HG03095 (cell line): ENCODE results near the gene MYO18B.

Source experiments
- ATAC-seq: cut with Tn5 transposase; IDR thresholded peaks from one replicate; pipeline ENCODE4 v1.9.1; 2021; ENCODE audit warnings: moderate library complexity; ENCODE audit not compliant: unreplicated experiment

MYO18B gene

GRCh38 chr22:25772288-25772687 lies 30.3 kb downstream of the MYO18B start:
- no peak for ATAC-seq

GRCh38 chr22:25774575-25775026 lies 32.6 kb downstream of the MYO18B start:
- no peak for ATAC-seq

- ATAC-seq: no peak
Observed at GRCh38 chr22:25775531-25775930, 33.5 kb downstream of the MYO18B start.

GRCh38 chr22:25777411-25777810 lies 35.4 kb downstream of the MYO18B start:
- no peak for ATAC-seq

GRCh38 chr22:25777870-25778269 lies 35.9 kb downstream of the MYO18B start:
- no peak for ATAC-seq

- no peak for ATAC-seq
Observed at GRCh38 chr22:25779426-25779825, 37.4 kb downstream of the MYO18B start.

GRCh38 chr22:25779890-25780289 lies 37.9 kb downstream of the MYO18B start:
- ATAC-seq: no peak

- no peak for ATAC-seq
Observed at GRCh38 chr22:25780673-25781072, 38.7 kb downstream of the MYO18B start.

GRCh38 chr22:25781801-25782200 lies 39.8 kb downstream of the MYO18B start:
- no peak for ATAC-seq

GRCh38 chr22:25782831-25783230 lies 40.8 kb downstream of the MYO18B start:
- ATAC-seq: no peak

GRCh38 chr22:25783856-25784255 lies 41.9 kb downstream of the MYO18B start:
- no peak for ATAC-seq

GRCh38 chr22:25786165-25786564 lies 44.2 kb downstream of the MYO18B start:
- no peak for ATAC-seq

GRCh38 chr22:25791556-25791955 lies 49.6 kb downstream of the MYO18B start:
- ATAC-seq: no peak

- no peak for ATAC-seq
Observed at GRCh38 chr22:25795478-25795877, 53.5 kb downstream of the MYO18B start.

- ATAC-seq: no peak
Observed at GRCh38 chr22:25797498-25798290, 55.7 kb downstream of the MYO18B start.

GRCh38 chr22:25800766-25801165 lies 58.8 kb downstream of the MYO18B start:
- ATAC-seq: no peak

- no peak for ATAC-seq
Observed at GRCh38 chr22:25802018-25802417, 60.0 kb downstream of the MYO18B start.

GRCh38 chr22:25804676-25805075 lies 62.7 kb downstream of the MYO18B start:
- no peak for ATAC-seq

GRCh38 chr22:25806579-25806978 lies 64.6 kb downstream of the MYO18B start:
- no peak for ATAC-seq

- ATAC-seq: no peak
Observed at GRCh38 chr22:25814685-25815084, 72.7 kb downstream of the MYO18B start.

GRCh38 chr22:25815561-25815960 lies 73.6 kb downstream of the MYO18B start:
- no peak for ATAC-seq

GRCh38 chr22:25816522-25817059 lies 74.6 kb downstream of the MYO18B start:
- no peak for ATAC-seq
